Natural killer cell (primary cell): ENCODE measurements around the gene GGT5. TPM values are rescaled to one million over a fixed set of nuclear protein-coding genes. Genes with fewer than 3 reads are reported as not detected.

Experiments
- ATAC-seq, 3 donors: fragments of 150-1000 bp in 2 of 3; fragments of 200-7000 bp in 1 of 3; cut with Tn5 transposase; 1 replicate in 1 of 3; 2 replicates in 2 of 3; pipeline ENCODE4 v1.10.0; 2021; ENCODE audit warnings: mild to moderate bottlenecking in 2 of 3, moderate library complexity in 2 of 3
- DNase-seq, 2 donors: peaks; one replicate each; pipeline versions ENCODE4 v3.0.0 to v3.0.0-alpha.2; 2013 to 2021; ENCODE audit warnings: mixed read lengths in 1 of 2
- H3K27ac ChIP-seq: one replicate; pipeline ENCODE4 v1.5.1; 2013; ENCODE audit warnings: mild to moderate bottlenecking, low read length
- H3K27me3 ChIP-seq: one replicate; pipeline ENCODE4 v1.6.1; 2013; ENCODE audit warnings: low read length; ENCODE audit not compliant: control insufficient read depth, insufficient read depth
- H3K36me3 ChIP-seq: one replicate; pipeline ENCODE4 v1.6.1; 2013; ENCODE audit warnings: low read length; ENCODE audit not compliant: control insufficient read depth, insufficient read depth
- H3K4me1 ChIP-seq: one replicate; pipeline ENCODE4 v1.6.1; 2013; ENCODE audit warnings: low read length; ENCODE audit not compliant: control insufficient read depth, insufficient read depth
- H3K4me3 ChIP-seq: one replicate; pipeline ENCODE4 v1.5.1; 2013; ENCODE audit warnings: low read length
- H3K9me3 ChIP-seq: one replicate; pipeline ENCODE4 v1.6.1; 2013; ENCODE audit warnings: low read length; ENCODE audit not compliant: control insufficient read depth, insufficient read depth
- H3K27ac Mint-ChIP-seq, 2 donors: one replicate each; pipeline ENCODE4 v1.8.0; 2022; ENCODE audit warnings: mild to moderate bottlenecking in 2 of 2, mixed read lengths in 2 of 2, moderate library complexity in 1 of 2
- H3K27me3 Mint-ChIP-seq, 2 donors: one replicate each; pipeline ENCODE4 v1.8.0; 2022; ENCODE audit warnings: low read depth in 2 of 2, mixed read lengths in 2 of 2
- H3K36me3 Mint-ChIP-seq: one replicate; pipeline ENCODE4 v1.8.0; 2022; ENCODE audit warnings: mixed read lengths
- H3K4me1 Mint-ChIP-seq, 2 donors: one replicate each; pipeline ENCODE4 v1.8.0; 2022; ENCODE audit warnings: mixed read lengths in 2 of 2
- H3K4me3 Mint-ChIP-seq: one replicate; pipeline ENCODE4 v1.8.0; 2022; ENCODE audit warnings: mild to moderate bottlenecking, moderate library complexity, mixed read lengths
- H3K9me3 Mint-ChIP-seq, 2 donors: one replicate each; pipeline ENCODE4 v1.8.0; 2022; ENCODE audit warnings: mixed read lengths in 2 of 2
- WGBS: methylation state at CpG from one replicate; pipeline ENCODE4 v1.1.7; 2013; ENCODE audit warnings: missing lambda C conversion rate; ENCODE audit not compliant: insufficient coverage; 5-methylcytosine and 5-hydroxymethylcytosine counted together
- intact Hi-C: fragments of 100-400 bp; cut with micrococcal nuclease; formaldehyde crosslinking; loops from one replicate; pipeline ENCODE4 v1.14.2; 2022
- total RNA-seq, 4 donors: library from RNA; stranded (reverse); fragments of 120-200 nt in 1 of 4; gene quantifications; one replicate each; pipeline versions ENCODE4 v1.2.3 to v1.2.4, GENCODE V29; 2013 to 2022
- TF ChIP-seq, protein P1 (sequence below): fragments of 200-600 bp; IDR thresholded peaks from one replicate; pipeline ENCODE4 v1.8.0; 2022; ENCODE audit warnings: antibody characterized with exemption

GGT5 gene
- total RNA-seq, 3 donors from 2014 or later (not counting 1 experiment from before 2014, with no cell fraction given) = not detected

DNA sequence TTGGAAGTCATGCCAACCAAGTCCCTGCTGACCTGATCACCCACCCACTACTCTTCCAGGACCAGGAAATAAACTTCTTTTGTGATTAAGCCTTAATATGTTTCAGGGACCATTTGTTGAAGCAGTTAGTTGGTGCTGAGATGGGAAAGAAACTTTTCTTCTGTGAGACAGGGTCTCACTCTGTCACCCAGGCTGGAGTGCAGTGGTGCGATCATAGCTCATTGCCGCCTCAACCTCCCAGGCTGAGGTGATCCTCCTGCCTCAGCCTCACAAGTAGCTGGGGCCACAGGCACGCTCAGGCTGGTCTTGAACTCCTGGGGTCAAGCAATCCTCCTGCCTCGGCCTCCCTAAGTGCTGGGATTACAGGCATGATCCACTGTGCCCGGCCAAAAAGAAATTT, 53.0 kb downstream of the GGT5 start:
- H3K27me3 Mint-ChIP-seq = no peaks in the 10 kb centered on the region
- Histone ChIP-seq H3K27ac (no peak overlapping the region), H3K36me3 (no peaks in the 10 kb centered on the region), H3K4me1 (peaks cover 10% of the 10 kb centered on the region), H3K4me3 (no peak overlapping the region), H3K27me3 (no peaks in the 10 kb centered on the region), H3K9me3 (no peaks in the 10 kb centered on the region)
- H3K27ac Mint-ChIP-seq = no peak overlapping the region
- DNase-seq (no peak), ATAC-seq (no peak)
- intact Hi-C loops = no loop called here
- no peaks in the 10 kb centered on the region for H3K4me1 Mint-ChIP-seq
- 94% methylated on average over 5 of the region's 5 CpGs for WGBS
- H3K9me3 Mint-ChIP-seq = no peaks in the 10 kb centered on the region
- no peaks in the 10 kb centered on the region for H3K36me3 Mint-ChIP-seq
- H3K4me3 Mint-ChIP-seq = no peak overlapping the region
- TF ChIP-seq, protein P1, sequence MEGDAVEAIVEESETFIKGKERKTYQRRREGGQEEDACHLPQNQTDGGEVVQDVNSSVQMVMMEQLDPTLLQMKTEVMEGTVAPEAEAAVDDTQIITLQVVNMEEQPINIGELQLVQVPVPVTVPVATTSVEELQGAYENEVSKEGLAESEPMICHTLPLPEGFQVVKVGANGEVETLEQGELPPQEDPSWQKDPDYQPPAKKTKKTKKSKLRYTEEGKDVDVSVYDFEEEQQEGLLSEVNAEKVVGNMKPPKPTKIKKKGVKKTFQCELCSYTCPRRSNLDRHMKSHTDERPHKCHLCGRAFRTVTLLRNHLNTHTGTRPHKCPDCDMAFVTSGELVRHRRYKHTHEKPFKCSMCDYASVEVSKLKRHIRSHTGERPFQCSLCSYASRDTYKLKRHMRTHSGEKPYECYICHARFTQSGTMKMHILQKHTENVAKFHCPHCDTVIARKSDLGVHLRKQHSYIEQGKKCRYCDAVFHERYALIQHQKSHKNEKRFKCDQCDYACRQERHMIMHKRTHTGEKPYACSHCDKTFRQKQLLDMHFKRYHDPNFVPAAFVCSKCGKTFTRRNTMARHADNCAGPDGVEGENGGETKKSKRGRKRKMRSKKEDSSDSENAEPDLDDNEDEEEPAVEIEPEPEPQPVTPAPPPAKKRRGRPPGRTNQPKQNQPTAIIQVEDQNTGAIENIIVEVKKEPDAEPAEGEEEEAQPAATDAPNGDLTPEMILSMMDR = no peak

DNA sequence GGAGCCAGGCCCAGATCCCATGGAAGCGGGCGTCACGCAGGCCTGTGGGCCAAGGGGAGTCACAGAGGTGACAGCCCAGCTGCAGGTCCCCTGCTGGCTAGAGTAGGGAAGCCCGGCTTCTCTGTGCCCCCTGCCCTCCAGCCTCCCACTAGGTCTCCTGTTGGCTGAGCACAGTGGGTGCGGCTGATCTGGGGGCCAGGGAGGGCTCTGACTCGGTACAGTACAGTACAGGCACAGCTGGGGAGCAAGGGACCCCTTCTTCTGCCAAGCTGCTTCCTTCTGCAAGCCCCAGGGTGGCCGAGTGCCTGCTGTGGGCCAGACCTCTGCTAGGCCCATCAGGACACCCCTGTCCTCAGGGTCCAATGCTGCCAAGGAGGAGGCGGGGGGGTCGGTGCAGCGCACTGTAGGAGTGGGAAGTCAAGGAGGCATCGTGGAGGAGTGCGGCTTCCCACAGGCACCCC, 53.5 kb downstream of the GGT5 start:
- intact Hi-C loops = no loop called here
- Histone ChIP-seq H3K36me3 (no peaks in the 10 kb centered on the region), H3K4me3 (no peak overlapping the region), H3K27ac (no peak overlapping the region), H3K9me3 (no peaks in the 10 kb centered on the region), H3K27me3 (no peaks in the 10 kb centered on the region), H3K4me1 (peaks cover 10% of the 10 kb centered on the region)
- ATAC-seq = no peak
- Mint-ChIP-seq H3K27ac (no peak overlapping the region), H3K4me3 (no peak overlapping the region), H3K36me3 (no peaks in the 10 kb centered on the region), H3K27me3 (no peaks in the 10 kb centered on the region), H3K9me3 (no peaks in the 10 kb centered on the region), H3K4me1 (no peaks in the 10 kb centered on the region)
- 92% methylated on average over 12 of the region's 12 CpGs for WGBS
- TF ChIP-seq, protein P1 = no peak
- DNase-seq = no peak

DNA sequence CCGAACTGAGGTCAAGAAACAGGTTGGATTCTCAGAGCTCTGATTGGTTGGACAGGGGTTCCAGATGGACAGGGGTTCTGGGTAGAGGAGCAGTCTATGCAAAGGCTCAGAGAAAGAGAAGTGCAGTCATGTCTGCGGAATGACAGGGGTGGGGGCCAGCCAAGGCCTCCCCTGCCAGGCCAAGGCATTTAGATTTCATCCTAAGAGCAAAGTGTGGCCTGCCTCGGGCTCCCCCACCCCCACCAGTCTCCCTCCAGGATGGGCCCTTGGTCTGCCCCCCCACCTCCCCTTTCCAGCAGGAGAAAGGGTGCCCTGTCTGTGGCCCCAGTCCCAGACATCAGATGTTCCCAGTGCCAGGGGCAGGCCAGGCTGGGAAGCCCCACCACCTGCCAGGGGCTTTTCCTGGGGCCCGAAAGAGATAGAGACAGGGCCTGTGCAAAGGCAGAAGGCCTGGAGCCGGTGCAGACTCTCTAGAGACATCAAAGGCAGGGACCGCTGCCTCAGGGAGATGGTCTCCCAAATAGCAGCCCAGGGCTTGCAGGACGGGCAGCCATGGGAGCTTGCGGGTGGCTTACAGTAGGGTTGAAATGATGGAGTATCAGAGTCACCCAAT, 54.2 kb downstream of the GGT5 start:
- no peak overlapping the region for H3K27ac Mint-ChIP-seq
- H3K4me1 ChIP-seq = peaks cover 10% of the 10 kb centered on the region
- intact Hi-C loops = no loop called here
- no peak overlapping the region for H3K4me3 ChIP-seq
- H3K27me3 ChIP-seq = no peaks in the 10 kb centered on the region
- no peaks in the 10 kb centered on the region for H3K36me3 Mint-ChIP-seq
- DNase-seq (no peak), ATAC-seq (no peak)
- H3K9me3 ChIP-seq = no peaks in the 10 kb centered on the region
- WGBS = 91% methylated on average over 8 of the region's 8 CpGs
- TF ChIP-seq, protein P1 = no peak
- H3K27ac ChIP-seq = no peak overlapping the region
- no peaks in the 10 kb centered on the region for H3K27me3 Mint-ChIP-seq
- no peak overlapping the region for H3K4me3 Mint-ChIP-seq
- H3K36me3 ChIP-seq = no peaks in the 10 kb centered on the region
- H3K9me3 Mint-ChIP-seq = no peaks in the 10 kb centered on the region
- H3K4me1 Mint-ChIP-seq = no peaks in the 10 kb centered on the region

DNA sequence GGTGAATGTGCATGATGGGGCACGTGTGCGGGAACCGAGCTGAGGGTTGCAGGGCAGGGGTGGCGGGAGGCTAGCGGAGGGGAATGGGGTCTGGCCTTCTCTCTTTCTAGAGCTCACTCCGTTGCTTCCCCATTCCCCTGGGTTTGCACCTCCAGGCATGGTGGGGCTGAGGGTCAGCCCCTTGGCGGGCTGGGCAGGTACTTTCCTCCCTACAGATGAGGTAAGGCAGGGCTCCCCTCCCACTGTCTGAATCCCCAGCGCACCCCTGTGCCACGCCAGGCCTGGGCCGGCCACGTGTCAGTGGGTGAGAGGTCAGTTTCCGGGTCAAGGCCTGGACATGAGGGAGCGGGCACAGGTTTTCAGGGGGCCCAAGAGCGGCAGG, 54.7 kb downstream of the GGT5 start:
- H3K36me3 ChIP-seq = no peaks in the 10 kb centered on the region
- no peaks in the 10 kb centered on the region for H3K27me3 ChIP-seq
- intact Hi-C loops = no loop called here

More for the DNA sequence above, 54.7 kb downstream of the GGT5 start:
- TF ChIP-seq, protein P1 = no peak
- Mint-ChIP-seq H3K36me3 (no peaks in the 10 kb centered on the region), H3K4me3 (no peak overlapping the region), H3K9me3 (no peaks in the 10 kb centered on the region), H3K4me1 (no peaks in the 10 kb centered on the region), H3K27ac (no peak overlapping the region), H3K27me3 (no peaks in the 10 kb centered on the region)
- Histone ChIP-seq H3K4me1 (peaks cover 10% of the 10 kb centered on the region), H3K27ac (no peak overlapping the region), H3K4me3 (no peak overlapping the region), H3K9me3 (no peaks in the 10 kb centered on the region)
- DNase-seq = no peak
- WGBS = 90% methylated on average over 14 of the region's 14 CpGs
- ATAC-seq = no peak
